ENCODE measurements around the gene POPDC2.
"Not testable (repeated sequence)": the region's sequence is repeated elsewhere in the genome, so short reads cannot be mapped to it uniquely, and the experiment has no call there.

The POPDC2 gene

GRCh38 chr3:119613872-119614271, 46.5 kb downstream of the POPDC2 start:
- no peak for DNase-seq (ENCODE audit: low read depth)

- DNase-seq (ENCODE audit: low read depth), result no peak
Observed at GRCh38 chr3:119613201-119613600, 47.2 kb downstream of the POPDC2 start.

- DNase-seq (ENCODE audit: low read depth), result no peak
Observed at GRCh38 chr3:119611664-119612063, 48.7 kb downstream of the POPDC2 start.

- no peak for DNase-seq (ENCODE audit: low read depth)
Observed at GRCh38 chr3:119609301-119609700, 51.1 kb downstream of the POPDC2 start.

GRCh38 chr3:119608405-119609000, 51.9 kb downstream of the POPDC2 start:
- DNase-seq (ENCODE audit: low read depth), result no peak

- DNase-seq (ENCODE audit: low read depth), result no peak
Observed at GRCh38 chr3:119604878-119605277, 55.5 kb downstream of the POPDC2 start.

GRCh38 chr3:119602676-119603075, 57.7 kb downstream of the POPDC2 start:
- DNase-seq (ENCODE audit: low read depth), result no peak

GRCh38 chr3:119601154-119601553, 59.2 kb downstream of the POPDC2 start:
- no peak for DNase-seq (ENCODE audit: low read depth)

- no peak for DNase-seq (ENCODE audit: low read depth)
Observed at GRCh38 chr3:119600732-119601131, 59.7 kb downstream of the POPDC2 start.

- no peak for DNase-seq (ENCODE audit: low read depth)
Observed at GRCh38 chr3:119599558-119600174, 60.7 kb downstream of the POPDC2 start.

- DNase-seq (ENCODE audit: low read depth), result no peak
Observed at GRCh38 chr3:119598410-119599098, 61.8 kb downstream of the POPDC2 start.

GRCh38 chr3:119597548-119598288, 62.7 kb downstream of the POPDC2 start, which contains the start of gene PLA1A:
PLA1A (plus strand) TSS chr3:119597885; CDS start chr3:119597914, 29 bp downstream.
- no peak for DNase-seq (ENCODE audit: low read depth)

GRCh38 chr3:119596398-119596797, 64.0 kb downstream of the POPDC2 start:
- DNase-seq (ENCODE audit: low read depth), result no peak

- no peak for DNase-seq (ENCODE audit: low read depth)
Observed at GRCh38 chr3:119595639-119596334, 64.6 kb downstream of the POPDC2 start.

GRCh38 chr3:119594929-119595328, 65.5 kb downstream of the POPDC2 start:
- not testable (repeated sequence) for DNase-seq (ENCODE audit: low read depth)

GRCh38 chr3:119594066-119594465, 66.3 kb downstream of the POPDC2 start:
- no peak for DNase-seq (ENCODE audit: low read depth)

- DNase-seq (ENCODE audit: low read depth), result no peak
Observed at GRCh38 chr3:119592861-119593260, 67.5 kb downstream of the POPDC2 start.
